HCT116 (cell line): Measurements from ENCODE around the gene ABCC8. TPM values are rescaled to one million over a fixed set of nuclear protein-coding genes. Genes with fewer than 3 reads are reported as not detected.

Experiments used
- ATAC-seq: fragments of 200-7000 bp; cut with Tn5 transposase; 2 replicates; pipeline ENCODE4 v1.9.1; 2020; ENCODE audit warnings: mild to moderate bottlenecking, moderate library complexity
- BruUV-seq: library from RNA; stranded (reverse); fragments of 400-500 nt; replicated peaks from 2 replicates; lab custom pipeline; 2021; lab: Mats Ljungman, UMichigan
- CTCF ChIA-PET: fragments of 300-600 bp; sonication (Branson Sonifier 250); formaldehyde crosslinking; loops from one replicate; lab custom pipeline; 2021; ENCODE audit warnings: antibody characterized with exemption; lab: Charles Lee
- POLR2A ChIA-PET: fragments of 300-600, 350-600 bp; sonication (Branson Sonifier 250); formaldehyde crosslinking; loops from one replicate; lab custom pipeline; 2021; ENCODE audit warnings: antibody characterized with exemption; lab: Charles Lee
- RAD21 ChIA-PET, 2 experiments: fragments of 300-600 bp; sonication (Branson Sonifier 250); formaldehyde crosslinking; loops; one replicate each; lab custom pipeline; 2023; ENCODE audit warnings: low total read pairs in 2 of 2; ENCODE audit not compliant: uncharacterized antibody in 2 of 2, unreplicated experiment in 2 of 2, low non-redundant PET in 1 of 2; lab: Charles Lee
- DNase-seq: peaks from one replicate; pipeline ENCODE4 v3.0.0-alpha.2; 2010; ENCODE audit warnings: low read depth, low spot score
- H2AFZ ChIP-seq: fragments of 200-600 bp; shearing (Covaris generic), sonication (generic); 2 replicates; pipeline ENCODE4 v1.6.1; 2017; ENCODE audit warnings: low read depth, mixed run types, mixed read lengths, antibody characterized with exemption, low read length; ENCODE audit not compliant: poor library complexity, severe bottlenecking
- H3K27ac ChIP-seq: 2 replicates; pipeline ENCODE4 v1.5.1; 2012; ENCODE audit warnings: low read depth, low read length
- H3K27me3 ChIP-seq: fragments of 200-600 bp; sonication (generic); 2 replicates; pipeline ENCODE4 v1.6.1; 2016; ENCODE audit warnings: mixed run types, low read length, mixed read lengths; ENCODE audit not compliant: insufficient read depth
- H3K36me3 ChIP-seq, 2 experiments: fragments of 200-500 bp in 1 of 2; fragments of 200-600 bp in 1 of 2; sonication (Bioruptor generic) in 1 of 2; sonication (generic) in 1 of 2; 2 replicates each; pipeline versions ENCODE4 v1.5.1 to v1.6.1; 2014 to 2016; ENCODE audit warnings: low read length in 2 of 2, inconsistent platforms in 1 of 2, mixed read lengths in 1 of 2, mixed run types in 1 of 2; ENCODE audit not compliant: insufficient read depth in 2 of 2, control insufficient read depth in 1 of 2
- H3K4me1 ChIP-seq, 2 experiments: fragments of 200-600 bp in 1 of 2; sonication (generic) in 1 of 2; 2 replicates each; pipeline versions ENCODE4 v1.5.1 to v1.6.1; 2012 to 2017; ENCODE audit warnings: low read length in 2 of 2, inconsistent platforms in 1 of 2, mild to moderate bottlenecking in 1 of 2, mixed read lengths in 1 of 2, mixed run types in 1 of 2, moderate library complexity in 1 of 2; ENCODE audit not compliant: insufficient read depth in 2 of 2, control insufficient read depth in 1 of 2
- H3K4me2 ChIP-seq: fragments of 200-600 bp; sonication (generic); 2 replicates; pipeline ENCODE4 v1.6.1; 2017; ENCODE audit warnings: mixed run types, low read length, mixed read lengths
- H3K4me3 ChIP-seq, 2 experiments: fragments of 200-600 bp in 1 of 2; sonication (generic) in 1 of 2; replicated peaks in 1 of 2; 2 replicates each; pipeline ENCODE4 v1.5.1; 2011 to 2016; ENCODE audit warnings: low read length in 2 of 2, control low read depth in 1 of 2, low read depth in 1 of 2, mild to moderate bottlenecking in 1 of 2, mixed read lengths in 1 of 2, mixed run types in 1 of 2
- H3K79me2 ChIP-seq: fragments of 200-600 bp; sonication (generic); 2 replicates; pipeline ENCODE4 v1.6.1; 2017; ENCODE audit warnings: mild to moderate bottlenecking, mixed run types, low read length, moderate library complexity, mixed read lengths; ENCODE audit not compliant: insufficient read depth
- H3K9ac ChIP-seq: fragments of 200-600 bp; sonication (generic); 2 replicates; pipeline ENCODE4 v1.6.1; 2016; ENCODE audit warnings: low read length, mixed read lengths
- H3K9me2 ChIP-seq: fragments of 200-600 bp; sonication (generic), shearing (Covaris generic); 2 replicates; pipeline ENCODE4 v1.6.1; 2017; ENCODE audit warnings: mixed run types, mild to moderate bottlenecking, moderate library complexity; ENCODE audit not compliant: insufficient read depth
- H3K9me3 ChIP-seq, 2 experiments: fragments of 200-500 bp in 1 of 2; fragments of 200-600 bp in 1 of 2; sonication (Bioruptor generic) in 1 of 2; sonication (generic) in 1 of 2; 2 replicates each; pipeline ENCODE4 v1.6.1; 2014 to 2017; ENCODE audit warnings: low read length in 2 of 2, mixed read lengths in 2 of 2, inconsistent platforms in 1 of 2, low read depth in 1 of 2, mild to moderate bottlenecking in 1 of 2, mixed run types in 1 of 2, moderate library complexity in 1 of 2; ENCODE audit not compliant: control insufficient read depth in 1 of 2, insufficient read depth in 1 of 2
- H4K20me1 ChIP-seq: fragments of 200-600 bp; sonication (generic), shearing (Covaris generic); 2 replicates; pipeline ENCODE4 v1.6.1; 2017; ENCODE audit warnings: mixed run types, mild to moderate bottlenecking, moderate library complexity; ENCODE audit not compliant: insufficient read depth
- ATF3 ChIP-seq: IDR thresholded peaks from 2 replicates; pipeline ENCODE4 v1.6.1; 2012
- CTCF ChIP-seq, 3 experiments: fragments of 200-600 bp in 1 of 3; sonication (generic) in 1 of 3; IDR thresholded peaks in 2 of 3; conservative IDR thresholded peaks in 1 of 3; 2 replicates each; pipeline ENCODE4 v1.5.1; 2012 to 2017; ENCODE audit warnings: low read depth in 2 of 3, low read length in 2 of 3, antibody characterized with exemption in 1 of 3, borderline replicate concordance in 1 of 3, control low read depth in 1 of 3, mild to moderate bottlenecking in 1 of 3, mixed read lengths in 1 of 3, mixed run types in 1 of 3, moderate library complexity in 1 of 3; ENCODE audit not compliant: insufficient read depth in 1 of 3
- EZH2 ChIP-seq: fragments of 200-600 bp; sonication (generic); IDR thresholded peaks from 2 replicates; pipeline ENCODE4 v1.6.1; 2017; ENCODE audit warnings: antibody characterized with exemption, mixed run types
- intact Hi-C: fragments of 100-400 bp; cut with micrococcal nuclease; formaldehyde crosslinking; loops from 2 replicates; pipeline ENCODE4 v1.10.0; 2022
- total RNA-seq: library from RNA; stranded (reverse); gene quantifications from one replicate; pipeline ENCODE4 v1.2.1, GENCODE V29; 2021; ENCODE audit not compliant: unreplicated experiment

Gene ABCC8
- total RNA-seq, 1 experiment from 2014 or later = 0.39 TPM

- no peak overlapping the region for H3K4me2 ChIP-seq
- TF ChIP-seq ATF3 (no peak), EZH2 (no peak)
- H2AFZ ChIP-seq = no peak overlapping the region
- BruUV-seq = no TSS peak
- ChIA-PET RAD21 (interaction anchor here in 1 of 2 experiments (0.6 kb wide), 1 partner anchor 52 kb away, joined by 3 read pairs; no protein-coding TSS in a partner anchor), POLR2A (no interaction called here), CTCF (no interaction called here)
- H3K4me3 ChIP-seq = no peak overlapping the region
- ATAC-seq = no peak
- H3K9me3 ChIP-seq = no peaks in the 10 kb centered on the region
- H4K20me1 ChIP-seq = no peaks in the 10 kb centered on the region
- H3K9me2 ChIP-seq = no peaks in the 10 kb centered on the region
- peaks cover 0 to 12% of the 10 kb centered on the region in 2 experiments; a peak in 3 of 4 replicates for H3K4me1 ChIP-seq
- no peaks in the 10 kb centered on the region for H3K36me3 ChIP-seq
- no peaks in the 10 kb centered on the region for H3K27me3 ChIP-seq
- no peak overlapping the region for H3K27ac ChIP-seq
- H3K9ac ChIP-seq = no peak overlapping the region
- no peak for DNase-seq
- intact Hi-C loops = no loop called here
- no peaks in the 10 kb centered on the region for H3K79me2 ChIP-seq
Observed at GRCh38 chr11:17406818-17407149, 69.9 kb downstream of the ABCC8 start.

GRCh38 chr11:17406082-17406817 is 70.4 kb downstream of the ABCC8 start:
- no peak for DNase-seq
- Histone ChIP-seq H3K36me3 (no peaks in the 10 kb centered on the region), H4K20me1 (no peaks in the 10 kb centered on the region), H3K4me1 (peaks cover 0 to 12% of the 10 kb centered on the region in 2 experiments; a peak in 3 of 4 replicates), H3K9ac (peak overlapping the region; percentile 14), H3K4me2 (peak overlapping the region; percentile 48), H3K4me3 (no peak overlapping the region; a peak in 1 of 4 replicates), H3K27ac (peak overlapping the region; percentile 33; the same call in 1 of the 2 replicates), H3K27me3 (no peaks in the 10 kb centered on the region), H3K9me2 (no peaks in the 10 kb centered on the region), H3K79me2 (no peaks in the 10 kb centered on the region), H2AFZ (peak overlapping the region; percentile 76), H3K9me3 (no peaks in the 10 kb centered on the region)
- BruUV-seq = no TSS peak
- RAD21 ChIA-PET = interaction anchor here in 1 of 2 experiments (0.6 kb wide), 1 partner anchor 52 kb away, joined by 3 read pairs; no protein-coding TSS in a partner anchor
- no peak for ATAC-seq
- POLR2A ChIA-PET = interaction anchor here (0.9 kb wide), 1 partner anchor 17 kb away, joined by 4 read pairs; no protein-coding TSS in a partner anchor
- CTCF ChIA-PET = interaction anchor here (1.1 kb wide), 1 partner anchor 120 kb away, joined by 3 read pairs; no protein-coding TSS in a partner anchor
- TF ChIP-seq CTCF (IDR thresholded peaks at IDR 0.05 in 2 of 3, conservative IDR thresholded peaks at IDR 0.05 in 1 of 3; ENCODE audit: borderline replicate concordance in 1 of 3, insufficient read depth in 1 of 3, low read depth in 2 of 3, low read length in 2 of 3) = no peak
- intact Hi-C loops = no loop called here
